IMR-90 (cell line): ENCODE results near the gene NTM. TPM values are rescaled to one million over a fixed set of nuclear protein-coding genes. Genes with fewer than 3 reads are reported as not detected.

Experiments
- ATAC-seq: fragments of 200-7000 bp; cut with Tn5 transposase; 2 replicates; pipeline ENCODE4 v1.9.1; 2020; ENCODE audit warnings: low read depth, mild to moderate bottlenecking, moderate library complexity
- BruUV-seq: library from RNA; stranded (reverse); fragments of 400-500 nt; replicated peaks from 2 replicates; lab custom pipeline; 2021; lab: Mats Ljungman, UMichigan
- CTCF ChIA-PET: fragments of 300-600 bp; formaldehyde crosslinking; extraction: SDS; loops from one replicate; lab custom pipeline; 2021; ENCODE audit warnings: antibody characterized with exemption; lab: Yijun Ruan, JAX
- POLR2A ChIA-PET: fragments of 300-600 bp; sonication (Branson Sonifier 250); formaldehyde crosslinking; loops from one replicate; lab custom pipeline; 2022; ENCODE audit warnings: antibody characterized with exemption; ENCODE audit not compliant: unreplicated experiment; lab: Charles Lee
- DNase-seq: peaks from one replicate; pipeline ENCODE4 v3.0.0; 2013
- H2AFZ ChIP-seq: replicated peaks from 2 replicates; pipeline ENCODE3; 2013; ENCODE audit warnings: low read length, mild to moderate bottlenecking; ENCODE audit not compliant: poor library complexity
- H2AK5ac ChIP-seq: 2 replicates; pipeline ENCODE4 v1.6.1; 2013; ENCODE audit warnings: low read depth, low read length, inconsistent platforms
- H2AK9ac ChIP-seq: replicated peaks from 2 replicates; pipeline ENCODE3; 2013; ENCODE audit warnings: mild to moderate bottlenecking, low read depth, low read length, moderate library complexity; ENCODE audit not compliant: poor library complexity
- H2BK120ac ChIP-seq: 2 replicates; pipeline ENCODE4 v1.6.1; 2013; ENCODE audit warnings: low read depth, low read length, inconsistent platforms
- H2BK15ac ChIP-seq: 3 replicates; pipeline ENCODE4 v1.6.1; 2013; ENCODE audit warnings: low read depth, low read length, inconsistent platforms
- H2BK20ac ChIP-seq: 2 replicates; pipeline ENCODE4 v1.6.1; 2013; ENCODE audit warnings: low read depth, mild to moderate bottlenecking, inconsistent platforms, low read length, moderate library complexity
- H2BK5ac ChIP-seq: 2 replicates; pipeline ENCODE4 v1.6.1; 2013; ENCODE audit warnings: mild to moderate bottlenecking, low read depth, low read length, inconsistent platforms; ENCODE audit not compliant: poor library complexity, severe bottlenecking
- H3K14ac ChIP-seq: replicated peaks from 2 replicates; pipeline ENCODE4 v1.6.1; 2013; ENCODE audit warnings: low read depth, low read length, inconsistent platforms
- H3K18ac ChIP-seq: 2 replicates; pipeline ENCODE4 v1.6.1; 2013; ENCODE audit warnings: low read depth, low read length, control low read depth
- H3K23ac ChIP-seq: 2 replicates; pipeline ENCODE4 v1.6.1; 2013; ENCODE audit warnings: low read depth, low read length, inconsistent platforms
- H3K27ac ChIP-seq: 2 replicates; pipeline ENCODE4 v1.5.1; 2013; ENCODE audit warnings: mild to moderate bottlenecking, control low read depth, low read length; ENCODE audit not compliant: insufficient read depth
- H3K27me3 ChIP-seq: 2 replicates; pipeline ENCODE4 v1.6.1; 2013; ENCODE audit warnings: low read length; ENCODE audit not compliant: control insufficient read depth, insufficient read depth
- H3K36me3 ChIP-seq: 2 replicates; pipeline ENCODE4 v1.6.1; 2013; ENCODE audit warnings: low read length, mixed read lengths; ENCODE audit not compliant: control insufficient read depth, insufficient read depth
- H3K4ac ChIP-seq: 2 replicates; pipeline ENCODE4 v1.6.1; 2013; ENCODE audit warnings: low read depth, low read length, inconsistent platforms
- H3K4me1 ChIP-seq: 2 replicates; pipeline ENCODE4 v1.6.1; 2013; ENCODE audit warnings: low read length, mixed read lengths; ENCODE audit not compliant: control insufficient read depth, insufficient read depth
- H3K4me2 ChIP-seq: 2 replicates; pipeline ENCODE4 v1.6.1; 2013; ENCODE audit warnings: low read depth, mild to moderate bottlenecking, control low read depth, low read length, moderate library complexity
- H3K4me3 ChIP-seq: 2 replicates; pipeline ENCODE4 v1.5.1; 2013; ENCODE audit warnings: low read depth, mild to moderate bottlenecking, control low read depth, low read length, moderate library complexity; ENCODE audit not compliant: insufficient read depth
- H3K56ac ChIP-seq: 2 replicates; pipeline ENCODE4 v1.6.1; 2013; ENCODE audit warnings: low read length, inconsistent platforms; ENCODE audit not compliant: insufficient read depth; ENCODE audit errors: extremely low read depth
- H3K79me1 ChIP-seq, 2 experiments: 2 replicates each; pipeline ENCODE4 v1.6.1; 2013; ENCODE audit warnings: low read length in 2 of 2, inconsistent platforms in 1 of 2, low read depth in 1 of 2
- H3K9ac ChIP-seq: 2 replicates; pipeline ENCODE4 v1.6.1; 2013; ENCODE audit warnings: low read depth, low read length, control low read depth
- H3K9me1 ChIP-seq: 2 replicates; pipeline ENCODE4 v1.6.1; 2013; ENCODE audit warnings: low read length, inconsistent platforms; ENCODE audit not compliant: insufficient read depth
- H3K9me3 ChIP-seq: 2 replicates; pipeline ENCODE4 v1.6.1; 2013; ENCODE audit warnings: low read length; ENCODE audit not compliant: control insufficient read depth, insufficient read depth
- H4K20me1 ChIP-seq: 2 replicates; pipeline ENCODE4 v1.6.1; 2013; ENCODE audit warnings: low read length, inconsistent platforms; ENCODE audit not compliant: insufficient read depth
- H4K5ac ChIP-seq: 2 replicates; pipeline ENCODE4 v1.6.1; 2013; ENCODE audit warnings: mild to moderate bottlenecking, low read depth, low read length, control low read depth
- H4K8ac ChIP-seq, 2 experiments: 2 replicates each; pipeline ENCODE4 v1.6.1; 2013; ENCODE audit warnings: low read depth in 2 of 2, low read length in 2 of 2, control low read depth in 1 of 2, inconsistent platforms in 1 of 2
- H4K91ac ChIP-seq: 2 replicates; pipeline ENCODE4 v1.6.1; 2013; ENCODE audit warnings: low read depth, low read length, inconsistent platforms; ENCODE audit not compliant: insufficient read depth
- MXI1 ChIP-seq: IDR thresholded peaks from 2 replicates; pipeline ENCODE4 v1.6.1; 2012; ENCODE audit warnings: low read depth, mild to moderate bottlenecking, low read length, moderate library complexity, borderline replicate concordance
- RFX5 ChIP-seq: IDR thresholded peaks from 2 replicates; pipeline ENCODE4 v1.8.0; 2012; ENCODE audit warnings: low read depth, mild to moderate bottlenecking, low read length, moderate library complexity
- WGBS, 2 experiments: methylation state at CpG; one replicate each; pipeline versions ENCODE4 v1.1.5 to v1.1.7; 2013; ENCODE audit warnings: missing lambda C conversion rate in 2 of 2; ENCODE audit not compliant: insufficient read length in 1 of 2; ENCODE audit errors: extremely low coverage in 2 of 2; 5-methylcytosine and 5-hydroxymethylcytosine counted together
- dilution Hi-C: fragments of 300-500 bp; cut with HindIII; formaldehyde crosslinking; loops from one replicate; pipeline ENCODE4 v1.14.3; 2018; ENCODE audit warnings: low sequenced_read_pairs; ENCODE audit not compliant: unreplicated experiment
- in situ Hi-C: fragments of 300-500 bp; cut with MboI; formaldehyde crosslinking; loops from 3 replicates; pipeline ENCODE4 v1.14.3; 2019; ENCODE audit warnings: low sequenced_read_pairs, inconsistent platforms, mixed read lengths
- intact Hi-C: fragments of 100-400 bp; cut with micrococcal nuclease; formaldehyde crosslinking; loops from 2 replicates; pipeline ENCODE4 v1.10.0; 2022
- polyA plus RNA-seq, 3 experiments: library from polyadenylated mRNA; depleted of rRNA; stranded (reverse); fragments of >200 nt; gene quantifications; 2 replicates each; pipeline ENCODE4 v1.2.3, GENCODE V29; 2012; ENCODE audit warnings: low replicate concordance in 1 of 3
- total RNA-seq: library from RNA; depleted of rRNA; stranded (reverse); fragments of >200 nt; gene quantifications from 2 replicates; pipeline ENCODE4 v1.2.3, GENCODE V29; 2012

The NTM gene
- total and polyA plus RNA-seq, 2 of the 4 experiments (the other 2 are of a cell fraction) = 19.5 to 25.5 TPM

DNA sequence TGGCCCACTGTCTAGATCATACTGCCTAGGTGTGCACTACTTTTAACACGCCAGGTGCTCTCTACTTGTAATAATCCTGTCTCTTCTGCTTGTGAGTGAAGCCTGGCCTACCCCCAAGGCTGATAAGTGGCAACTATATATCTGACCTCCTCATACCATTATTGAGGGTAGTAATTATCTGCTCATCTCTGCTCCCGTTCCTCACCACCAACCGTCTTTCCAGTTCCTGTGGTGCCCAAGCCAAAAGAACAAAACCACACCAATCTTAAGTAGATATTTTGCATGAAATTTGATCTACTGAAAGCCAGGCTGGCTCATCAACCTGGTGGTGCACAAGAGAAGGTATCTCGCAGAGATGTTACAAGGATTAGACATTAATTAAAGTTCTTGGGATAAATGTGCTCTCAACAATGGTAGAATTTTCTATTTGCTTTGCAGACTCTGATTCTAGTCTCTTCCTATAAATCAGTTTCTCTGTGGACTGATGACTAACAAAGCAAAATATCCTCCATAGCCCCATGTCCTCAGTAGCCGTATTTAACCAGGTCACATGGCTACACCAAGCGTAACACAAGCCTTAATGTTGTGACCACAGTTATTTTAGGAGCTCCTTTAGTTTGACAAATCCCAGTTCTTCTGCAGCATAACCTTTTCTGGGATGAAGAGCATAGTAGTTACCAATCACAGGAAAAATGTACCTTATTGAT is 267.2 kb downstream of the NTM start:
- BruUV-seq = no TSS peak
- H4K20me1 ChIP-seq = no peaks in the 10 kb centered on the region
- H3K27me3 ChIP-seq = no peaks in the 10 kb centered on the region; the same call in 1 of the 2 replicates
- no peak overlapping the region for H3K18ac ChIP-seq
- no peak for ATAC-seq
- no peak overlapping the region for H4K91ac ChIP-seq
- CTCF ChIA-PET = no interaction called here
- in situ Hi-C loops (no loop called here), intact Hi-C loops (no loop called here), dilution Hi-C loops (no loop called here)
- no peak overlapping the region for H2AK9ac ChIP-seq
- no peak overlapping the region for H3K9ac ChIP-seq
- no peaks in the 10 kb centered on the region for H3K9me3 ChIP-seq
- H3K14ac ChIP-seq = no peak overlapping the region
- H3K79me1 ChIP-seq = no peaks in the 10 kb centered on the region
- no peak overlapping the region for H3K4me3 ChIP-seq
- H2AFZ ChIP-seq = no peak overlapping the region
- no peaks in the 10 kb centered on the region for H3K4me1 ChIP-seq
- no peak overlapping the region for H2BK20ac ChIP-seq
- no peak overlapping the region for H4K8ac ChIP-seq
- no peak overlapping the region for H2BK120ac ChIP-seq
- no peaks in the 10 kb centered on the region for H3K9me1 ChIP-seq
- H3K36me3 ChIP-seq = no peaks in the 10 kb centered on the region
- TF ChIP-seq MXI1 (no peak), RFX5 (no peak)
- WGBS, 2 experiments = no CpG with 5 or more reads among the region's 6 CpGs
- no peak overlapping the region for H3K4me2 ChIP-seq
- POLR2A ChIA-PET = no interaction called here
- no peak overlapping the region for H3K27ac ChIP-seq
- H2BK15ac ChIP-seq = no peak overlapping the region
- no peak overlapping the region for H2AK5ac ChIP-seq
- H3K23ac ChIP-seq = no peak overlapping the region
- no peak overlapping the region for H3K4ac ChIP-seq
- no peak overlapping the region for H2BK5ac ChIP-seq
- no peak for DNase-seq
- no peak overlapping the region for H4K5ac ChIP-seq
- no peak overlapping the region for H3K56ac ChIP-seq
